ENCODE measurements around the gene ATXN10.

ATXN10 gene

DNA sequence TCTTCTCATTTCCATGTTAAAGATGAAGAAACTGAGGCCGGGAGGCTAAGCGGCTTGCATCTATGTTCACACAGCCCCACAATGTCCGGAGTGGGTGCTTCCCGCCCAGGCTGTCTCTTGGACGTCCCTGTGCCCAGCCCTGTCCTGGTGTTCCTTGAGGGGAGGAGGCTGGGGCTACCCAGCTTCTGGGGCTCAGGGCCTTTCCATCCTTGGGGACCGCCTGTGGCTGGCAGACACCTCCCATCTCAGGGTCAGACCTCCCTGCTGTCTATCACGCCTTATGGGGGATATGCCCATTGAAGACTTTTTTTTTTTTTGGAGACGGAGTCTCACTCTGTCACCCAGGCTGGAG is 209.9 kb downstream of the ATXN10 start:
- no peak for TF ChIP-seq FOXP2 (optimal IDR thresholded peaks at IDR 0.05; ENCODE audit: borderline replicate concordance, extremely low read depth, extremely low read length, insufficient read depth)
- no peak for TF ChIP-seq TAF1 (IDR thresholded peaks at IDR 0.05; ENCODE audit: borderline replicate concordance, insufficient read depth, low read length)
- TF ChIP-seq POLR2AphosphoS5 (IDR thresholded peaks at IDR 0.05; ENCODE audit: low read depth, low read length) = no peak
- no peak for TF ChIP-seq SIN3A (IDR thresholded peaks at IDR 0.05; ENCODE audit: borderline replicate concordance, insufficient read depth, low read length)
- TF ChIP-seq, protein P1, sequence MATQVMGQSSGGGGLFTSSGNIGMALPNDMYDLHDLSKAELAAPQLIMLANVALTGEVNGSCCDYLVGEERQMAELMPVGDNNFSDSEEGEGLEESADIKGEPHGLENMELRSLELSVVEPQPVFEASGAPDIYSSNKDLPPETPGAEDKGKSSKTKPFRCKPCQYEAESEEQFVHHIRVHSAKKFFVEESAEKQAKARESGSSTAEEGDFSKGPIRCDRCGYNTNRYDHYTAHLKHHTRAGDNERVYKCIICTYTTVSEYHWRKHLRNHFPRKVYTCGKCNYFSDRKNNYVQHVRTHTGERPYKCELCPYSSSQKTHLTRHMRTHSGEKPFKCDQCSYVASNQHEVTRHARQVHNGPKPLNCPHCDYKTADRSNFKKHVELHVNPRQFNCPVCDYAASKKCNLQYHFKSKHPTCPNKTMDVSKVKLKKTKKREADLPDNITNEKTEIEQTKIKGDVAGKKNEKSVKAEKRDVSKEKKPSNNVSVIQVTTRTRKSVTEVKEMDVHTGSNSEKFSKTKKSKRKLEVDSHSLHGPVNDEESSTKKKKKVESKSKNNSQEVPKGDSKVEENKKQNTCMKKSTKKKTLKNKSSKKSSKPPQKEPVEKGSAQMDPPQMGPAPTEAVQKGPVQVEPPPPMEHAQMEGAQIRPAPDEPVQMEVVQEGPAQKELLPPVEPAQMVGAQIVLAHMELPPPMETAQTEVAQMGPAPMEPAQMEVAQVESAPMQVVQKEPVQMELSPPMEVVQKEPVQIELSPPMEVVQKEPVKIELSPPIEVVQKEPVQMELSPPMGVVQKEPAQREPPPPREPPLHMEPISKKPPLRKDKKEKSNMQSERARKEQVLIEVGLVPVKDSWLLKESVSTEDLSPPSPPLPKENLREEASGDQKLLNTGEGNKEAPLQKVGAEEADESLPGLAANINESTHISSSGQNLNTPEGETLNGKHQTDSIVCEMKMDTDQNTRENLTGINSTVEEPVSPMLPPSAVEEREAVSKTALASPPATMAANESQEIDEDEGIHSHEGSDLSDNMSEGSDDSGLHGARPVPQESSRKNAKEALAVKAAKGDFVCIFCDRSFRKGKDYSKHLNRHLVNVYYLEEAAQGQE (IDR thresholded peaks at IDR 0.05; ENCODE audit: insufficient read depth in 1 of 2, low read depth in 2 of 2, low read length in 2 of 2) = no peak

- TF ChIP-seq POLR2AphosphoS5 (IDR thresholded peaks at IDR 0.05; ENCODE audit: low read depth, low read length) (no peak), FOXP2 (optimal IDR thresholded peaks at IDR 0.05; ENCODE audit: borderline replicate concordance, extremely low read depth, extremely low read length, insufficient read depth) (no peak), TAF1 (IDR thresholded peaks at IDR 0.05; ENCODE audit: borderline replicate concordance, insufficient read depth, low read length) (no peak), SIN3A (IDR thresholded peaks at IDR 0.05; ENCODE audit: borderline replicate concordance, insufficient read depth, low read length) (no peak)
- TF ChIP-seq, protein P1 (IDR thresholded peaks at IDR 0.05; ENCODE audit: insufficient read depth in 1 of 2, low read depth in 2 of 2, low read length in 2 of 2) = no peak
Measured at GRCh38 chr22:45882881-45883810, 211.5 kb downstream of the ATXN10 start.

DNA sequence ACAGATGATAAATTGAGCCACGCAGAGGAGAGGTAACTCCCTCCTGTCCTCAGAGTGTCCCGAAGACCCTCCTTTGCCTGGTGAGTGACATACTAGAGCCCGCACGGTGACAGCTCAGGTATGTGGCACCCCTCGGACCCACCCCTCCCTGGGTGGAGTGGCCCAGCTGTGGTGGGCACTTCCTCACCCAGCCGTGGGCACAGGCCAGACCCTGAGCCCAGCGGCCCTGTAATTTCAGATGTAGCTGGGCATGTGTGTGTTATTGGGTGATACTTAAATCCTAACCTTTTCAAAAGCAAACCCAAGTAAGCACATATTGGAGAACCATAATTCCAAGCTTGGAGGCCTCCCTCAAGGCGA is 212.2 kb downstream of the ATXN10 start:
- TF ChIP-seq, protein P1 (IDR thresholded peaks at IDR 0.05; ENCODE audit: insufficient read depth in 1 of 2, low read depth in 2 of 2, low read length in 2 of 2) = no peak
- TF ChIP-seq TAF1 (IDR thresholded peaks at IDR 0.05; ENCODE audit: borderline replicate concordance, insufficient read depth, low read length) (no peak), FOXP2 (optimal IDR thresholded peaks at IDR 0.05; ENCODE audit: borderline replicate concordance, extremely low read depth, extremely low read length, insufficient read depth) (no peak), POLR2AphosphoS5 (IDR thresholded peaks at IDR 0.05; ENCODE audit: low read depth, low read length) (no peak), SIN3A (IDR thresholded peaks at IDR 0.05; ENCODE audit: borderline replicate concordance, insufficient read depth, low read length) (no peak)

- TF ChIP-seq FOXP2 (optimal IDR thresholded peaks at IDR 0.05; ENCODE audit: borderline replicate concordance, extremely low read depth, extremely low read length, insufficient read depth) = no peak
- no peak for TF ChIP-seq POLR2AphosphoS5 (IDR thresholded peaks at IDR 0.05; ENCODE audit: low read depth, low read length)
- TF ChIP-seq, protein P1 (IDR thresholded peaks at IDR 0.05; ENCODE audit: insufficient read depth in 1 of 2, low read depth in 2 of 2, low read length in 2 of 2) = no peak
- TF ChIP-seq SIN3A (IDR thresholded peaks at IDR 0.05; ENCODE audit: borderline replicate concordance, insufficient read depth, low read length) = no peak
- TF ChIP-seq TAF1 (IDR thresholded peaks at IDR 0.05; ENCODE audit: borderline replicate concordance, insufficient read depth, low read length) = no peak
Measured at GRCh38 chr22:45884201-45885062, 212.8 kb downstream of the ATXN10 start.

All from PFSK-1 (cell line).